IMR-90 (cell line): ENCODE data around the gene NEDD4L. TPM values are rescaled to one million over a fixed set of nuclear protein-coding genes. Genes with fewer than 3 reads are reported as not detected.

Source experiments
- ATAC-seq: fragments of 200-7000 bp; cut with Tn5 transposase; 2 replicates; pipeline ENCODE4 v1.9.1; 2020; ENCODE audit warnings: low read depth, mild to moderate bottlenecking, moderate library complexity
- BruUV-seq: library from RNA; stranded (reverse); fragments of 400-500 nt; replicated peaks from 2 replicates; lab custom pipeline; 2021; lab: Mats Ljungman, UMichigan
- CTCF ChIA-PET: fragments of 300-600 bp; formaldehyde crosslinking; extraction: SDS; loops from one replicate; lab custom pipeline; 2021; ENCODE audit warnings: antibody characterized with exemption; lab: Yijun Ruan, JAX
- POLR2A ChIA-PET: fragments of 300-600 bp; sonication (Branson Sonifier 250); formaldehyde crosslinking; loops from one replicate; lab custom pipeline; 2022; ENCODE audit warnings: antibody characterized with exemption; ENCODE audit not compliant: unreplicated experiment; lab: Charles Lee
- DNase-seq: peaks from one replicate; pipeline ENCODE4 v3.0.0; 2013
- H2AFZ ChIP-seq: replicated peaks from 2 replicates; pipeline ENCODE3; 2013; ENCODE audit warnings: low read length, mild to moderate bottlenecking; ENCODE audit not compliant: poor library complexity
- H2AK5ac ChIP-seq: 2 replicates; pipeline ENCODE4 v1.6.1; 2013; ENCODE audit warnings: low read depth, low read length, inconsistent platforms
- H2AK9ac ChIP-seq: replicated peaks from 2 replicates; pipeline ENCODE3; 2013; ENCODE audit warnings: mild to moderate bottlenecking, low read depth, low read length, moderate library complexity; ENCODE audit not compliant: poor library complexity
- H2BK120ac ChIP-seq: 2 replicates; pipeline ENCODE4 v1.6.1; 2013; ENCODE audit warnings: low read depth, low read length, inconsistent platforms
- H2BK15ac ChIP-seq: 3 replicates; pipeline ENCODE4 v1.6.1; 2013; ENCODE audit warnings: low read depth, low read length, inconsistent platforms
- H2BK20ac ChIP-seq: 2 replicates; pipeline ENCODE4 v1.6.1; 2013; ENCODE audit warnings: low read depth, mild to moderate bottlenecking, inconsistent platforms, low read length, moderate library complexity
- H2BK5ac ChIP-seq: 2 replicates; pipeline ENCODE4 v1.6.1; 2013; ENCODE audit warnings: mild to moderate bottlenecking, low read depth, low read length, inconsistent platforms; ENCODE audit not compliant: poor library complexity, severe bottlenecking
- H3K14ac ChIP-seq: replicated peaks from 2 replicates; pipeline ENCODE4 v1.6.1; 2013; ENCODE audit warnings: low read depth, low read length, inconsistent platforms
- H3K18ac ChIP-seq: 2 replicates; pipeline ENCODE4 v1.6.1; 2013; ENCODE audit warnings: low read depth, low read length, control low read depth
- H3K23ac ChIP-seq: 2 replicates; pipeline ENCODE4 v1.6.1; 2013; ENCODE audit warnings: low read depth, low read length, inconsistent platforms
- H3K27ac ChIP-seq: 2 replicates; pipeline ENCODE4 v1.5.1; 2013; ENCODE audit warnings: mild to moderate bottlenecking, control low read depth, low read length; ENCODE audit not compliant: insufficient read depth
- H3K27me3 ChIP-seq: 2 replicates; pipeline ENCODE4 v1.6.1; 2013; ENCODE audit warnings: low read length; ENCODE audit not compliant: control insufficient read depth, insufficient read depth
- H3K36me3 ChIP-seq: 2 replicates; pipeline ENCODE4 v1.6.1; 2013; ENCODE audit warnings: low read length, mixed read lengths; ENCODE audit not compliant: control insufficient read depth, insufficient read depth
- H3K4ac ChIP-seq: 2 replicates; pipeline ENCODE4 v1.6.1; 2013; ENCODE audit warnings: low read depth, low read length, inconsistent platforms
- H3K4me1 ChIP-seq: 2 replicates; pipeline ENCODE4 v1.6.1; 2013; ENCODE audit warnings: low read length, mixed read lengths; ENCODE audit not compliant: control insufficient read depth, insufficient read depth
- H3K4me2 ChIP-seq: 2 replicates; pipeline ENCODE4 v1.6.1; 2013; ENCODE audit warnings: low read depth, mild to moderate bottlenecking, control low read depth, low read length, moderate library complexity
- H3K4me3 ChIP-seq: 2 replicates; pipeline ENCODE4 v1.5.1; 2013; ENCODE audit warnings: low read depth, mild to moderate bottlenecking, control low read depth, low read length, moderate library complexity; ENCODE audit not compliant: insufficient read depth
- H3K56ac ChIP-seq: 2 replicates; pipeline ENCODE4 v1.6.1; 2013; ENCODE audit warnings: low read length, inconsistent platforms; ENCODE audit not compliant: insufficient read depth; ENCODE audit errors: extremely low read depth
- H3K79me1 ChIP-seq, 2 experiments: 2 replicates each; pipeline ENCODE4 v1.6.1; 2013; ENCODE audit warnings: low read length in 2 of 2, inconsistent platforms in 1 of 2, low read depth in 1 of 2
- H3K9ac ChIP-seq: 2 replicates; pipeline ENCODE4 v1.6.1; 2013; ENCODE audit warnings: low read depth, low read length, control low read depth
- H3K9me1 ChIP-seq: 2 replicates; pipeline ENCODE4 v1.6.1; 2013; ENCODE audit warnings: low read length, inconsistent platforms; ENCODE audit not compliant: insufficient read depth
- H3K9me3 ChIP-seq: 2 replicates; pipeline ENCODE4 v1.6.1; 2013; ENCODE audit warnings: low read length; ENCODE audit not compliant: control insufficient read depth, insufficient read depth
- H4K20me1 ChIP-seq: 2 replicates; pipeline ENCODE4 v1.6.1; 2013; ENCODE audit warnings: low read length, inconsistent platforms; ENCODE audit not compliant: insufficient read depth
- H4K5ac ChIP-seq: 2 replicates; pipeline ENCODE4 v1.6.1; 2013; ENCODE audit warnings: mild to moderate bottlenecking, low read depth, low read length, control low read depth
- H4K8ac ChIP-seq, 2 experiments: 2 replicates each; pipeline ENCODE4 v1.6.1; 2013; ENCODE audit warnings: low read depth in 2 of 2, low read length in 2 of 2, control low read depth in 1 of 2, inconsistent platforms in 1 of 2
- H4K91ac ChIP-seq: 2 replicates; pipeline ENCODE4 v1.6.1; 2013; ENCODE audit warnings: low read depth, low read length, inconsistent platforms; ENCODE audit not compliant: insufficient read depth
- CHD1 ChIP-seq: IDR thresholded peaks from 2 replicates; pipeline ENCODE4 v1.6.1; 2012; ENCODE audit warnings: low read depth, low read length, improper control_type of control experiment
- FOS ChIP-seq: fragments of 150-350 bp; IDR thresholded peaks from 2 replicates; pipeline ENCODE4 v1.6.1; 2016; ENCODE audit warnings: low read depth, low read length
- MAFK ChIP-seq: IDR thresholded peaks from 2 replicates; pipeline ENCODE4 v1.6.1; 2012; ENCODE audit warnings: low read depth, low read length, improper control_type of control experiment
- MXI1 ChIP-seq: IDR thresholded peaks from 2 replicates; pipeline ENCODE4 v1.6.1; 2012; ENCODE audit warnings: low read depth, mild to moderate bottlenecking, low read length, moderate library complexity, borderline replicate concordance
- NFE2L2 ChIP-seq: fragments of 150-350 bp; IDR thresholded peaks from 2 replicates; pipeline ENCODE4 v1.6.1; 2016; ENCODE audit warnings: low read depth, mild to moderate bottlenecking, low read length
- POLR2A ChIP-seq: IDR thresholded peaks from 2 replicates; pipeline ENCODE4 v1.6.1; 2012; ENCODE audit warnings: mild to moderate bottlenecking, low read depth, low read length
- RFX5 ChIP-seq: IDR thresholded peaks from 2 replicates; pipeline ENCODE4 v1.8.0; 2012; ENCODE audit warnings: low read depth, mild to moderate bottlenecking, low read length, moderate library complexity
- WGBS, 2 experiments: methylation state at CpG; one replicate each; pipeline versions ENCODE4 v1.1.5 to v1.1.7; 2013; ENCODE audit warnings: missing lambda C conversion rate in 2 of 2; ENCODE audit not compliant: insufficient read length in 1 of 2; ENCODE audit errors: extremely low coverage in 2 of 2; 5-methylcytosine and 5-hydroxymethylcytosine counted together
- dilution Hi-C: fragments of 300-500 bp; cut with HindIII; formaldehyde crosslinking; loops from one replicate; pipeline ENCODE4 v1.14.3; 2018; ENCODE audit warnings: low sequenced_read_pairs; ENCODE audit not compliant: unreplicated experiment
- in situ Hi-C: fragments of 300-500 bp; cut with MboI; formaldehyde crosslinking; loops from 3 replicates; pipeline ENCODE4 v1.14.3; 2019; ENCODE audit warnings: low sequenced_read_pairs, inconsistent platforms, mixed read lengths
- intact Hi-C: fragments of 100-400 bp; cut with micrococcal nuclease; formaldehyde crosslinking; loops from 2 replicates; pipeline ENCODE4 v1.10.0; 2022
- polyA plus RNA-seq, 3 experiments: library from polyadenylated mRNA; depleted of rRNA; stranded (reverse); fragments of >200 nt; gene quantifications; 2 replicates each; pipeline ENCODE4 v1.2.3, GENCODE V29; 2012; ENCODE audit warnings: low replicate concordance in 1 of 3
- total RNA-seq: library from RNA; depleted of rRNA; stranded (reverse); fragments of >200 nt; gene quantifications from 2 replicates; pipeline ENCODE4 v1.2.3, GENCODE V29; 2012
- TF ChIP-seq, protein P1 (sequence below): fragments of 150-350 bp; IDR thresholded peaks from 2 replicates; pipeline ENCODE4 v1.6.1; 2017; ENCODE audit warnings: mild to moderate bottlenecking, antibody characterized with exemption, low read length, low read depth
- TF ChIP-seq, protein P2 (sequence below): fragments of 150-350 bp; IDR thresholded peaks from 2 replicates; pipeline ENCODE4 v1.6.1; 2016; ENCODE audit warnings: low read depth, mild to moderate bottlenecking, low read length, moderate library complexity, borderline replicate concordance
- TF ChIP-seq, protein P3 (sequence below): conservative IDR thresholded peaks from 2 replicates; pipeline ENCODE4 v1.5.1; 2012; ENCODE audit warnings: mild to moderate bottlenecking, low read depth, low read length, improper control_type of control experiment

Gene NEDD4L
- total and polyA plus RNA-seq, 2 of the 4 experiments (the other 2 are of a cell fraction) = 10.0 to 10.9 TPM

DNA sequence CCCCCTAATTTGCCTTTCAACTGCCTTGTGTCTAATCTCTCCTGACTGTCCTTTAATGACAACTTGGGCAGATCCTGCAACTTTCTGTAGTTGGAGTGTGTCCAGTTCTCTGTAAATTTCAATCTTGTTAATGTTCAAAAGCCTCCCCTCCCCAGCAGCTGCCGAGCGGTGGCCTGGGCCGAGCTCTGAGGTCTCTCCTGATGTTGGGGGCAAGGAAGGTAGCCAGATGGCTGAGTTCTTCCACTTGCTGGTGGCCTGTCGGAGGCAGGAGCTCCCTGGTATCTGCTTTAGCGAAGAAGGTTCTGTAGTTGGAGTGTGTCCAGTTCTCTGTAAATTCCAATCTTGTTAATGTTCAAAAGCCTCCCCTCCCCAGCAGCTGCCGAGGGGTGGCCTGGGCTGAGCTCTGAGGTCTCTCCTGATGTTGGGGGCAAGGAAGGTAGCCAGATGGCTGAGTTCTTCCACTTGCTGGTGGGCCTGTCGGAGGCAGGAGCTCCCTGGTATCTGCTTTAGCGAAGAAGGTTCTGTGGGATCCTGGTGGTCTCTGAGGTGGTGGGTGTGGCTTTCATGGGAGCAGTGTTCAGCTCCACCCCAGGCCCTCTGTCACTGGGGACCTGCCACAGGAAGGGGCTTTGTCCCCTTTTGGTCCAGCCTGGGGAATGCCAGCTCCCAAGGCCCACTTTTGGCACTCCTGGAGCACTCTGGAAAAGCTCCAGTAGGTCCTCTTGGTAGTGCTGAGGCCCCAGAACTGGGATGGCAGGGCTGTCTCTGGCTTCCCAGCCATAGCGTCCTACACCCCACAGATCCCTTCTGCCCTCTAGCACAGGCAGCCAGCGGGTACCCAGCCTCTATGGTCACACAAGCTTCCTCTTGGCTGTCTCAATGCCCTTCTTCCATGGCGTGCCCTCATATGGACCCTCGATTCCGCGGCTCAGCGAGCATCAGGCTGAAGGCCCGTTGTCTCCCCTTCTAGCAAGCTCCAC lies 373.0 kb downstream of the NEDD4L start:
- Histone ChIP-seq H3K4ac (peak overlapping the region; percentile 10; the same call in 1 of the 2 replicates), H3K9me1 (peaks cover 11% of the 10 kb centered on the region), H3K9ac (no peak overlapping the region), H3K18ac (no peak overlapping the region), H2AK5ac (peak overlapping the region; percentile 80), H3K4me2 (no peak overlapping the region), H3K27me3 (peaks cover 28% of the 10 kb centered on the region), H3K27ac (no peak overlapping the region), H3K36me3 (no peaks in the 10 kb centered on the region), H2BK15ac (no peak overlapping the region), H3K79me1 (no peaks in the 10 kb centered on the region), H3K4me3 (no peak overlapping the region), H3K14ac (no peak overlapping the region), H4K5ac (no peak overlapping the region), H4K20me1 (no peaks in the 10 kb centered on the region), H2AFZ (peak overlapping the region; percentile 18), H3K4me1 (peaks cover 11% of the 10 kb centered on the region), H4K91ac (no peak overlapping the region), H2AK9ac (peak overlapping the region; percentile 38), H2BK20ac (peak overlapping the region; percentile 18; the same call in 1 of the 2 replicates), H3K56ac (no peak overlapping the region), H2BK120ac (no peak overlapping the region), H4K8ac (peak overlapping the region in 1 of 2 experiments; percentile 5; a peak in 1 of 4 replicates), H2BK5ac (no peak overlapping the region), H3K23ac (no peak overlapping the region), H3K9me3 (no peaks in the 10 kb centered on the region)
- peak; percentile 82 for ATAC-seq
- in situ Hi-C loops (no loop called here), dilution Hi-C loops (no loop called here), intact Hi-C loops (no loop called here)
- TF ChIP-seq MXI1 (no peak), CHD1 (no peak), NFE2L2 (no peak), RFX5 (no peak), POLR2A (no peak), FOS (no peak), MAFK (no peak)
- TF ChIP-seq, protein P1, sequence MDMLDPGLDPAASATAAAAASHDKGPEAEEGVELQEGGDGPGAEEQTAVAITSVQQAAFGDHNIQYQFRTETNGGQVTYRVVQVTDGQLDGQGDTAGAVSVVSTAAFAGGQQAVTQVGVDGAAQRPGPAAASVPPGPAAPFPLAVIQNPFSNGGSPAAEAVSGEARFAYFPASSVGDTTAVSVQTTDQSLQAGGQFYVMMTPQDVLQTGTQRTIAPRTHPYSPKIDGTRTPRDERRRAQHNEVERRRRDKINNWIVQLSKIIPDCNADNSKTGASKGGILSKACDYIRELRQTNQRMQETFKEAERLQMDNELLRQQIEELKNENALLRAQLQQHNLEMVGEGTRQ = no peak
- TF ChIP-seq, protein P2, sequence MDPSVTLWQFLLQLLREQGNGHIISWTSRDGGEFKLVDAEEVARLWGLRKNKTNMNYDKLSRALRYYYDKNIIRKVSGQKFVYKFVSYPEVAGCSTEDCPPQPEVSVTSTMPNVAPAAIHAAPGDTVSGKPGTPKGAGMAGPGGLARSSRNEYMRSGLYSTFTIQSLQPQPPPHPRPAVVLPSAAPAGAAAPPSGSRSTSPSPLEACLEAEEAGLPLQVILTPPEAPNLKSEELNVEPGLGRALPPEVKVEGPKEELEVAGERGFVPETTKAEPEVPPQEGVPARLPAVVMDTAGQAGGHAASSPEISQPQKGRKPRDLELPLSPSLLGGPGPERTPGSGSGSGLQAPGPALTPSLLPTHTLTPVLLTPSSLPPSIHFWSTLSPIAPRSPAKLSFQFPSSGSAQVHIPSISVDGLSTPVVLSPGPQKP = no peak
- TF ChIP-seq, protein P3, sequence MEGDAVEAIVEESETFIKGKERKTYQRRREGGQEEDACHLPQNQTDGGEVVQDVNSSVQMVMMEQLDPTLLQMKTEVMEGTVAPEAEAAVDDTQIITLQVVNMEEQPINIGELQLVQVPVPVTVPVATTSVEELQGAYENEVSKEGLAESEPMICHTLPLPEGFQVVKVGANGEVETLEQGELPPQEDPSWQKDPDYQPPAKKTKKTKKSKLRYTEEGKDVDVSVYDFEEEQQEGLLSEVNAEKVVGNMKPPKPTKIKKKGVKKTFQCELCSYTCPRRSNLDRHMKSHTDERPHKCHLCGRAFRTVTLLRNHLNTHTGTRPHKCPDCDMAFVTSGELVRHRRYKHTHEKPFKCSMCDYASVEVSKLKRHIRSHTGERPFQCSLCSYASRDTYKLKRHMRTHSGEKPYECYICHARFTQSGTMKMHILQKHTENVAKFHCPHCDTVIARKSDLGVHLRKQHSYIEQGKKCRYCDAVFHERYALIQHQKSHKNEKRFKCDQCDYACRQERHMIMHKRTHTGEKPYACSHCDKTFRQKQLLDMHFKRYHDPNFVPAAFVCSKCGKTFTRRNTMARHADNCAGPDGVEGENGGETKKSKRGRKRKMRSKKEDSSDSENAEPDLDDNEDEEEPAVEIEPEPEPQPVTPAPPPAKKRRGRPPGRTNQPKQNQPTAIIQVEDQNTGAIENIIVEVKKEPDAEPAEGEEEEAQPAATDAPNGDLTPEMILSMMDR = no peak
- DNase-seq = peak; percentile 71
- POLR2A ChIA-PET = no interaction called here
- BruUV-seq = no TSS peak
- WGBS, 2 experiments = 90% methylated on average over 2 of the region's 16 CpGs; no CpG with 5 or more reads in 1 of the 2 experiments
- CTCF ChIA-PET = no interaction called here
